Activated T-cell treated with anti-CD3 and anti-CD28 coated beads, Interleukin-2, amount 50 U/mL, for 72 hours (primary cell): ENCODE measurements around the gene TNS4. TPM values are rescaled to one million over a fixed set of nuclear protein-coding genes. Genes with fewer than 3 reads are reported as not detected.
A peak's percentile ranks its signal among the peaks of the same experiment; 100 is the strongest.

Source experiments
- ATAC-seq, 2 donors: fragments of 150-1000 bp; cut with Tn5 transposase; replicated peaks in 1 of 2; 2 replicates each; pipeline ENCODE4 v1.10.0; 2021; ENCODE audit warnings: moderate library complexity in 2 of 2, mild to moderate bottlenecking in 1 of 2
- DNase-seq, 2 donors: peaks; one replicate each; pipeline ENCODE4 v3.0.0; 2021 to 2022; ENCODE audit warnings: mixed read lengths in 1 of 2
- H3K27ac Mint-ChIP-seq: one replicate; pipeline ENCODE4 v1.8.0; 2022; ENCODE audit warnings: mild to moderate bottlenecking, moderate library complexity, mixed read lengths
- H3K27me3 Mint-ChIP-seq: one replicate; pipeline ENCODE4 v1.8.0; 2022; ENCODE audit warnings: low read depth, mixed read lengths
- H3K36me3 Mint-ChIP-seq, 2 donors: one replicate each; pipeline ENCODE4 v1.8.0; 2022; ENCODE audit warnings: mixed read lengths in 2 of 2, mild to moderate bottlenecking in 1 of 2; ENCODE audit not compliant: insufficient read depth in 2 of 2
- H3K4me1 Mint-ChIP-seq: one replicate; pipeline ENCODE4 v1.8.0; 2022; ENCODE audit warnings: low read depth, mixed read lengths
- H3K4me3 Mint-ChIP-seq, 2 donors: one replicate each; pipeline ENCODE4 v1.8.0; 2022; ENCODE audit warnings: mild to moderate bottlenecking in 2 of 2, mixed read lengths in 2 of 2, moderate library complexity in 2 of 2
- H3K9me3 Mint-ChIP-seq, 2 donors: one replicate each; pipeline ENCODE4 v1.8.0; 2022; ENCODE audit warnings: mixed read lengths in 2 of 2
- total RNA-seq, 2 donors: library from RNA; stranded (reverse); gene quantifications; one replicate each; pipeline ENCODE4 v1.2.3, GENCODE V29; 2022

The TNS4 gene
- total RNA-seq, 2 donors from 2014 or later: 9.9 to 10.6 TPM

DNA sequence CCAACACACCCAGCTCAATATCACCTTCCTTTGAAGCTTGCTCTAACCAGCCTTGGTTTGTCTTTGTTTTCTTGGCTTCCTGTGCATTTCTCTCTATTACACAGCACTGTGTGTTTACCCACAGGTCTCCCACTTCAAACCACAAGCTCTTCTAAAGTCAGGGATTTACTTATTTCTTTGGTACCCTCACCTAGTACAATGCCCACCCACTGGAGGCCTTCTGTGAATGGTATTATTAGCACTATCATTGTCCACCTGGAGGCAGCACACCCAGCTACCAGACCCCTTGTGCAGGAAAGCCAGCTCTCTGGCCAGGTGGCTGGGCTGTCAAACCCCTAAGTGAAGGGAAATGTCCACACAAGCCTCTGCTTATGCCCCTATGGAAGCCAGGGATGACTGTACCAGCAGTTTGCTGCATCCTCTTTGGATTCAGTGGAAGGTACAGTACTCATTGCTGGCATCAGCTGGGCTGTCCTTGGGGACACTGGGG lies 74.4 kb downstream of the TNS4 start:
- DNase-seq (peak; percentile 40 to 51), ATAC-seq (peak; percentile 92)
- Mint-ChIP-seq H3K27ac (no peak overlapping the region), H3K9me3 (no peaks in the 10 kb centered on the region), H3K27me3 (peaks cover 8% of the 10 kb centered on the region), H3K4me1 (peaks cover 53% of the 10 kb centered on the region), H3K4me3 (peak overlapping the region; percentile 0 to 16), H3K36me3 (no peaks in the 10 kb centered on the region)

Other genes starting within 250 kb of the TNS4 start
- 10 to 100 TPM; 86.2 to 92.6 TPM for gene CDC6, start 213.7 kb downstream of the TNS4 start, total RNA-seq
- 10 to 100 TPM; 33.4 to 45.2 TPM for gene RARA, start 192.4 kb downstream of the TNS4 start, total RNA-seq
- not detected for gene GJD3, start 136.9 kb downstream of the TNS4 start, total RNA-seq
- 100 to 1,000 TPM; 324 to 425 TPM for gene TOP2A, start 83.7 kb downstream of the TNS4 start, total RNA-seq
- 10 to 100 TPM; 47.1 to 58.4 TPM for gene IGFBP4, start 58.2 kb downstream of the TNS4 start, total RNA-seq
- 100 to 1,000 TPM; 311 to 371 TPM for gene CCR7, start 63.8 kb upstream of the TNS4 start, total RNA-seq
- gene SMARCE1, start 146.2 kb upstream of the TNS4 start, total RNA-seq: 100 to 1,000 TPM in 1 of 2 donors, 10 to 100 TPM in 1; 98.1 to 114 TPM
- not detected for gene KRT222, start 163.6 kb upstream of the TNS4 start, total RNA-seq
- gene KRT24, start 202.1 kb upstream of the TNS4 start, total RNA-seq: not detected